Sigmoid colon (tissue), 4 donors: ENCODE results near the gene SIN3A.
"Not testable (repeated sequence)": the region's sequence is repeated elsewhere in the genome, so short reads cannot be mapped to it uniquely, and the experiment has no call there.

ENCODE experiments used
- EP300 ChIP-seq, 4 donors: sonication (generic); formaldehyde crosslinking; IDR thresholded peaks; one replicate each; pipeline ENCODE4 v1.6.1; 2017; ENCODE audit warnings: antibody characterized with exemption in 4 of 4
- POLR2A ChIP-seq, 2 donors: fragments of 450-650 bp; IDR thresholded peaks; one replicate each; pipeline ENCODE4 v1.6.1; 2016; ENCODE audit warnings: antibody characterized with exemption in 2 of 2, mild to moderate bottlenecking in 2 of 2, moderate library complexity in 2 of 2
- POLR2AphosphoS5 ChIP-seq, 4 donors: sonication (generic); formaldehyde crosslinking; IDR thresholded peaks; one replicate each; pipeline ENCODE4 v1.6.1; 2017; ENCODE audit warnings: antibody characterized with exemption in 4 of 4
- TF ChIP-seq, protein P1 (sequence below), 4 experiments: fragments of 450-650 bp in 3 of 4; fragments of 200-600 bp in 1 of 4; IDR thresholded peaks; one replicate each; pipeline ENCODE4 v1.5.1; 2016 to 2019; ENCODE audit warnings: antibody characterized with exemption in 4 of 4, mild to moderate bottlenecking in 3 of 4, moderate library complexity in 2 of 4

GRCh38 chr15:75445324-75445723 lies 6.2 kb downstream of the SIN3A start:
- TF ChIP-seq, protein P1, sequence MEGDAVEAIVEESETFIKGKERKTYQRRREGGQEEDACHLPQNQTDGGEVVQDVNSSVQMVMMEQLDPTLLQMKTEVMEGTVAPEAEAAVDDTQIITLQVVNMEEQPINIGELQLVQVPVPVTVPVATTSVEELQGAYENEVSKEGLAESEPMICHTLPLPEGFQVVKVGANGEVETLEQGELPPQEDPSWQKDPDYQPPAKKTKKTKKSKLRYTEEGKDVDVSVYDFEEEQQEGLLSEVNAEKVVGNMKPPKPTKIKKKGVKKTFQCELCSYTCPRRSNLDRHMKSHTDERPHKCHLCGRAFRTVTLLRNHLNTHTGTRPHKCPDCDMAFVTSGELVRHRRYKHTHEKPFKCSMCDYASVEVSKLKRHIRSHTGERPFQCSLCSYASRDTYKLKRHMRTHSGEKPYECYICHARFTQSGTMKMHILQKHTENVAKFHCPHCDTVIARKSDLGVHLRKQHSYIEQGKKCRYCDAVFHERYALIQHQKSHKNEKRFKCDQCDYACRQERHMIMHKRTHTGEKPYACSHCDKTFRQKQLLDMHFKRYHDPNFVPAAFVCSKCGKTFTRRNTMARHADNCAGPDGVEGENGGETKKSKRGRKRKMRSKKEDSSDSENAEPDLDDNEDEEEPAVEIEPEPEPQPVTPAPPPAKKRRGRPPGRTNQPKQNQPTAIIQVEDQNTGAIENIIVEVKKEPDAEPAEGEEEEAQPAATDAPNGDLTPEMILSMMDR (IDR thresholded peaks at IDR 0.05), result not testable (repeated sequence)
- not testable (repeated sequence) for TF ChIP-seq POLR2AphosphoS5, POLR2A, EP300 (IDR thresholded peaks at IDR 0.05)
